AG10803 (cell line): ENCODE data around the gene RPTOR.

Experiments
- DNase-seq: peaks from one replicate; pipeline ENCODE4 v3.0.0; 2010; ENCODE audit warnings: low read depth
- H3K4me3 ChIP-seq: 2 replicates; pipeline ENCODE4 v1.5.1; 2011; ENCODE audit warnings: mild to moderate bottlenecking, low read length, control low read depth
- TF ChIP-seq, protein P1 (sequence below): conservative IDR thresholded peaks from 2 replicates; pipeline ENCODE4 v1.5.1; 2011; ENCODE audit warnings: mild to moderate bottlenecking, low read length, control low read depth, inconsistent platforms

RPTOR gene

DNA sequence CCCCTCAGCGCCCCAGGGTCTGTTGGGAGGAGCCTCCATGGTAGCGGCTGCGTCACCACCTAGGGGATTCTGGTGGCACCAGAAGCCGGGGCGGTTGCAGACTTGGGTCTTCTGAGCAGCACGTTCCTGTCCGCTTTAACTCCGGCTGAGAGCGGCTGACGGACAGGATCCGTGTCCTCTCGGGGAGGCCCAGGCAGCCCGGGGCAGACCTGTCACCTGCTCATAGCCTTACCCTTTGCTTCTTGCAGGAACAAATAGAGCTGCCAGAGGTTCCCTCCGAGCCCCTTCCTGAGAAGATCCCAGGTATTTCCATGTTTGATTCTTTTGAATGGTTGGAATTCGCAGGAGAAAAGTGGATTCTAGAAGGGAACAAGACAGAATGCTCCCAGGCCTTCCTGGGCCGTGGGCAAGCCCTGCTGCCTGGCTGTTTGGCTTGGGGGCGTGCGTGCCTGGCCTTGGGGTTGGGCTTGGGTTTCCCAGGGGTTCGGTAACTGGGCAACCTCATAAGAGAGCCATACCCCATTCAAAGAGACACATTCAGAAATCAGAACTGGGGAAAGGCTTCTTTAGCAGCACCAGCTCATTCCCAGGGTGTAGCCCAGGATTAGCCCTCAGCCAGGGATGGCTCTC is 453.6 kb downstream of the RPTOR start:
- DNase-seq: no peak
- H3K4me3 ChIP-seq: no peak overlapping the region
- TF ChIP-seq, protein P1, sequence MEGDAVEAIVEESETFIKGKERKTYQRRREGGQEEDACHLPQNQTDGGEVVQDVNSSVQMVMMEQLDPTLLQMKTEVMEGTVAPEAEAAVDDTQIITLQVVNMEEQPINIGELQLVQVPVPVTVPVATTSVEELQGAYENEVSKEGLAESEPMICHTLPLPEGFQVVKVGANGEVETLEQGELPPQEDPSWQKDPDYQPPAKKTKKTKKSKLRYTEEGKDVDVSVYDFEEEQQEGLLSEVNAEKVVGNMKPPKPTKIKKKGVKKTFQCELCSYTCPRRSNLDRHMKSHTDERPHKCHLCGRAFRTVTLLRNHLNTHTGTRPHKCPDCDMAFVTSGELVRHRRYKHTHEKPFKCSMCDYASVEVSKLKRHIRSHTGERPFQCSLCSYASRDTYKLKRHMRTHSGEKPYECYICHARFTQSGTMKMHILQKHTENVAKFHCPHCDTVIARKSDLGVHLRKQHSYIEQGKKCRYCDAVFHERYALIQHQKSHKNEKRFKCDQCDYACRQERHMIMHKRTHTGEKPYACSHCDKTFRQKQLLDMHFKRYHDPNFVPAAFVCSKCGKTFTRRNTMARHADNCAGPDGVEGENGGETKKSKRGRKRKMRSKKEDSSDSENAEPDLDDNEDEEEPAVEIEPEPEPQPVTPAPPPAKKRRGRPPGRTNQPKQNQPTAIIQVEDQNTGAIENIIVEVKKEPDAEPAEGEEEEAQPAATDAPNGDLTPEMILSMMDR: no peak

DNA sequence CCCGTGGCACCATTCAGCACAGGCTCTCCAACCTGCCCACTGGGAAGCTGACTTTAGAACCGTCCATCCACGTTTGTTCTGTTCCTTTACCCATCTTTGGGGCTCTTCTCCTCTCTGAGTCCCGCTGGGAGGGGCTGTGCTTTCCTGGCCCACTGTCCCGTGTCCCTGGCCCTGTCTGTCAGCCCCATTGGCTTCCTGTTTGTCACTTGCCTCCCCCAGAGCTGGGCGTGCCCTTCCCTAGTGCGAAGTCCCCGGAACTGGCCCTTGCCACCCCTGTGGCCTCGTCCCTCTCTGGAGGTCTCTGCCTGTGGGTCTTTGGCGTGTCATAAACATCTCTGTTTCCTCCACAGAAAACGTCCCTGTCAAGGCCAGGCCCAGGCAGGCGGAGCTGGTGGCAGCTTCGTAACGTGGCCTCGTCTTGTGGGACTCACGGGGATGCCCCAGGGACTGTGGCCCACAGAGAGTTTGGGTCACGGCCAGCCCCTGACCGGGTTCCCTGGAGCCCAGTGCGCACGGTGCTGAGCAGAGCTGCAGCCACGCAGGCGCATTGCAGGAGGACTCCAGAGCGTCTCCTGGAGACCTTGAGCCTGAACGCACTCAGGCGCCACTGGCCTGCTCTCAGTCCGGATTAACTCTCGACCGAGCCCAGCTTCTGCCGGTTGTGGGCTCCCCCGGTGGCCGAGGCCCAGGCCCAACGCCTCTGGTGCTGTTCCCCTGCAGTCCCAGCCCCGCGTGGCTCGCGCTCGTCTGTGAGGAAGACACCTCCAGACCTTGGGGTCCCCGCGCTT is 454.3 kb downstream of the RPTOR start:
- H3K4me3 ChIP-seq: no peak overlapping the region
- TF ChIP-seq, protein P1: no peak
- no peak for DNase-seq

DNA sequence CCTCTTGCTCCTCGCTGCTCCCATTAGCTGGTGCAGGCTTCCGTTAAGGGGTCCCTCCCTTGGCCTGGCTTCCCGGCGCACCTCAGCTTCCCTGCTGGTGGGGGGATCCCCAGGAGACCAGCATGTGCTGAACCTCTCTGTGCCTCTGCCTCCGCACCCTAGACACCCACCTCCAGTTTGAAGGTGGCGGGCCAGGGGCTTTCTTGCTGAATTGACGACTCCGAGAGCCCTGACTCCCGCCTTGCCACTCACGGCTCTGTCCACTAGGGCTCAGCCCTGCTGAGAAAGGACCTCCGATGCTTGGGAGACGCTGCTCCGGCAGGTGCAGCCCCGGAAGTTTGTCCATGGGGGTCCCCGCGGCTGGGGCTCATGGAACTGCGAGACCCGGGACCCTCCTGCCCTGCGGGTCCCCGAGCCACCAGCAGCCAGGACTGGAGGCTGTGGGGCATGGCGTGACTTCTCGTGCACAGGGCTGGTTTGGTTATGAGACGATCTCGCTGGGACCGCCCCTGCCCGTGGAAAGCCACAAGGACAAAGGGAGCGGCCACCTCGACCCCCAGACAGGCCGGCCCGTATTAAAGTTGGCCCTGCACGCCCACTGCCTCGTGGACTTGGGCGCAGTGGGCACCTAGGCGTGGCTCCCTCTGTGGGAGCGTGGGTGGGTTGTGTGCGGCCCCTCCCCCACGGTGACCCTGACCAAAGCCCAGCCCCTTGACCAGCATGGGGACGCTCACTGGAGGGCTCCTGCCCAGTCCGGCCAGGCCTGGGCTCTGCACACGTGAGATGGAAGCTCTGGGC is 455.1 kb downstream of the RPTOR start:
- no peak for DNase-seq
- no peak overlapping the region for H3K4me3 ChIP-seq
- TF ChIP-seq, protein P1: no peak

DNA sequence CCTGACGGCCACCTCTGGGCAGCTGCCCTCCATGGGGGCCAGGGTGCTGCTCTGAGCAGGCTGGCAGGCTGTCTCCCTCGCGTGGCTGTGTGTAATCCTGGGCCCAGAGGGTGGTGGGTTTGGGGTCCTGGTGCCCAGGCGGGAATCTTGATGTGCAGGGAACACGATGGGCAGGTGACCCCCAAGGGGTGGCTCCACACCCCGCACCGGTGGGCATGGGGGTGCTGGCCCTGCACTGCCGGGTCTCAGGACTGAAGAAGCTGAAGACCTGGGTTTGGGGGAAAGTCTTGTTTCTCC is 455.6 kb downstream of the RPTOR start:
- DNase-seq: no peak
- no peak overlapping the region for H3K4me3 ChIP-seq
- TF ChIP-seq, protein P1: no peak

DNA sequence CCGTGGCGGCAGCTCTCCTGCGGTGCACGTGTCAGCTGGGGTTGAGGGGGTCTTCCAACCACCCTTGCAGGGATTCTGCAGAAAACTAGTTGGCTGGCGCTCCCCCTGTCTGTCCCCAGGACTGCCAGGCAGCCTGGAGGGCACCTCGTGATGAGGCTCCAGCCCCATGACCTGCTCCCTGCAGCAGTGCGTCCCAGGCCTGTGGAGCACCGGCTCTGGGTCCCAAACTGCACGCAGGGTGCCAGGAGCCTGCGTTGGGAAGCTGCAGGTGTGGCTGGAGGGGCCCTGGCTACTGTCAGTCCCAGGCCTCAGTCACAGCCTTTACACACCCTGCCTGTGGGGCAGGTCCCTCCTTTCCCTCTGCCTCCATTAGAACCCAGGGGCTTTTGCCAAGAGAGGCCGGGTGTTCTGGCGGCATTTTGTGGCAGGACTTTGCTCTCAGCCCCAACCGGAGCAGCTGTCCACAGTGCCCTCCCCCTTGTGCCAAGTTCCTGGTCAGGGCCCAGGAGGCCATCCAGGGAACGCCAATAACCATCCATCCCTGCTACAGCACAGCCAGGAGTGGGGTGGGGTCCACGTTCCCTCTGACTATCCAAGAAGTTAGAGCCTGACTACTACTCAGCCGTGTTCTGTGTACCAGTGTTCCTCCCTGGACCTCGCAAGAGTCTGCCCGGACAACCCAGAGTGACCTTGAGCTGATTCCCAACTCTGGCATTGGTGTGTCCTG is 456.2 kb downstream of the RPTOR start:
- H3K4me3 ChIP-seq: no peak overlapping the region
- no peak for DNase-seq
- TF ChIP-seq, protein P1: no peak

DNA sequence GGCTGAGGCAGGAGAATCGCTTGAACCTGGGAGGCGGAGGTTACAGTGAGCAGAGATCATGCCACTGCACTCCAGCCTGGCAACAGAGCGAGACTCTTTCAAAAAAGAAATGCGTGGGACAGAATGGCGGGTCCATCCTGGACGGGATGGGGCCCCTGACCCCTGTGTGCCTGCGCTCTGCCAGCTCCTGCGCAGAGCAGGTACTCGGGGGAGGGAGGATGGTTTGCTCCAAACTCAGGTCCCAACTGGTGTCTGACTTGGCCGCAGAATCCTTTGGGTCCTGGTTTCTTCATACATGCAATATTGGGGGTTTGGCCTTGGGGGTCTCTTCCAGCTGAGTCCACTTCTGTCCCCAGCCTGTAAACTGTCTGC is 457.4 kb downstream of the RPTOR start:
- TF ChIP-seq, protein P1: no peak
- DNase-seq: no peak
- no peak overlapping the region for H3K4me3 ChIP-seq
